Limb (tissue), 2 donors: Measurements from ENCODE around the gene CADPS.

Experiments used
- DNase-seq, 2 donors: peaks; one replicate each; pipeline ENCODE4 v3.0.0-alpha.2; 2016; ENCODE audit errors: extremely low spot score in 2 of 2

CADPS gene

DNA sequence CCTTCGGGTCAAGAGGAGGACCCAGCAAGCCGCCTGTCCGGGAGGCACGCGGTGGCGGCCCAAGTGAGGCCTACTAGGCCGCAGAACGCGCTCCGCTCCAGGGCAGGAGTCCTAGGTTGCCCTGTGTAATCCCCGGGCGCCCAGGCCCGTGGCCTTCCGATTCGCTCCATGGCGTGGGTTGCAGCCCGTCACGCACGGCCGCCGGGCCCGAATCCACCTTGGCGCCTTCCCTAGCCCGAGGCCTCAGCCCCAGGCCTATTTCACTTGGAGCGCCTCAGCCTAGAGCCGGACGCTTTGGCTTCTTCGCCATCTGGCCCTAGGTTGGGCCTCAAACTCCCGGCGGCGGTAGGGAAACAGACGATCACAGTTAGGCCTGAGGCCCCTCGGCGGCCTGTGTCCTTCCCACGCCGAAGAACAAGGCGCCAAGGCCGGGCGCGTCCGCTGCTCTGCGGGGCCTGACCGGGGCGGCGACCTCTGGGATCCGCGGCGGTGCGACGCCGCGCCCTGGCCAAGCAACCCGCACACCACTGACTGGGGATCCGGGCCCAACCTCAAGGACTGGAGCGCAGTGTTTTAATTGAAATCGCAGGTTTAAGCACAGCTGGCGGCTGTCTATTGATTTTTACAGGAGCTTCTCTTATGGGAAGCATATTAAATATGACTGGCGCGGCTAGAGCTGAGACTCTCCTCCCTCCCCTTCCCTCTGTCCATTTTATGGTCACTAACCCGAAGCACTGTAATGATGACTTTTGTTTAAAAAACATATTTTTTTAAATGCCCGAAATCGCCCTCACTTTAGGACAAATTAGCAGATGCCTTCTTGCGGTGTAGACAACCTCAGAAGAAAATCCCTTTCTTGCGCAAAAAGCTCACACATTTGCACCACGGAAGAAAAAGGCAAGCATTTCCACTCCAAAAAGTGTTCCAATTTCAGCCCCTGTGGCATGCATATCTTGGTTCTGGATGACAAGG, 498.0 kb downstream of the CADPS start:
- DNase-seq, result peak in 1 of 2 donors; percentile 35

DNA sequence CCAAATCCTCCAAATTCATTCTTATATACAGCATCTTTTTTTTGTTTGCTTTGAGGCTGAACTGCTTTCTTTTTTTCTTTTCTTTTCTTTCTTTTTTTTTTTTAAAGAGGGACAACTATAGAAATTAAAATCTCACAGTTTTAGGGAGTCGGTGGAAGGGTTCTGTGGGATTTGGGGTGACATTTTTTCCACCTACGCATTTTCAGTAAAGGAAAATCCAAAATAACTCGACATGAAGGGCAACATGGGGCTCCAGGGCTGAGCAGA, 498.8 kb downstream of the CADPS start:
- no peak for DNase-seq

DNA sequence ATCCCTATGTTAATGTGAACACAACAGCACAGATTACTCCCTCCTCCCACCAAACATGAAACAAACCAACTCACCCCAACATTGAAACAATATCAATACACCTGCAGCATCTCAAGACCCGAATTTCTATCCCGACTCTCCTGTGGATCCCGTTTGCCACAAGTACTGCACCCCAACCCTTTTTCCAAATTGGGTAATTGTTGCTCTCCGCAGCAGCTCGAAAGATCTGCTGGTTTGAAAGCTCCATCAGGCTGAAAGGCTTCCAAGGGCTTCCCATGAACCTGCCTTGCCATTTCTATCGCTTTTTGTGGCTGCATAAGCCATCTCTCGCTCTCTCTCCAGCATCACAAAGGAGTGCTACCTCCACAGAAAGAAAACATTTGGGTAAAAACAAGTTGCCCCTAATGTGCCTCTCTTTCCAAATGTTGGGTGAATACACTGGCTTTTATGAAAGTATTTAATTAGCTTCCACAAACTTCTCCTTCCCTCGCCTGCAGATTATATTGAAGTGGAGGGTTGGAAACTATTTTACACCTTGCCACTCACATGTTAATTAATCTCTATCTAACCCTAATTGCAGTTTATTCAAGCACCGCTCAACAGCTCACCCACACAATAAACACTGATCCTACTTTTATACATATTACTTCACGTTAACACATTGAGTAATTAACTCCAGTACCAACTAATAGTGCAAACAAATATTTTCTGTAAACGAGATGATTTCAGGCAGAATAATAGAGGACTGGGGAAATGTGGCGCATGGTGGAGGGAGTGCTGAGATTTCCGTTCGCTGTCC, 499.4 kb downstream of the CADPS start:
- no peak for DNase-seq

DNA sequence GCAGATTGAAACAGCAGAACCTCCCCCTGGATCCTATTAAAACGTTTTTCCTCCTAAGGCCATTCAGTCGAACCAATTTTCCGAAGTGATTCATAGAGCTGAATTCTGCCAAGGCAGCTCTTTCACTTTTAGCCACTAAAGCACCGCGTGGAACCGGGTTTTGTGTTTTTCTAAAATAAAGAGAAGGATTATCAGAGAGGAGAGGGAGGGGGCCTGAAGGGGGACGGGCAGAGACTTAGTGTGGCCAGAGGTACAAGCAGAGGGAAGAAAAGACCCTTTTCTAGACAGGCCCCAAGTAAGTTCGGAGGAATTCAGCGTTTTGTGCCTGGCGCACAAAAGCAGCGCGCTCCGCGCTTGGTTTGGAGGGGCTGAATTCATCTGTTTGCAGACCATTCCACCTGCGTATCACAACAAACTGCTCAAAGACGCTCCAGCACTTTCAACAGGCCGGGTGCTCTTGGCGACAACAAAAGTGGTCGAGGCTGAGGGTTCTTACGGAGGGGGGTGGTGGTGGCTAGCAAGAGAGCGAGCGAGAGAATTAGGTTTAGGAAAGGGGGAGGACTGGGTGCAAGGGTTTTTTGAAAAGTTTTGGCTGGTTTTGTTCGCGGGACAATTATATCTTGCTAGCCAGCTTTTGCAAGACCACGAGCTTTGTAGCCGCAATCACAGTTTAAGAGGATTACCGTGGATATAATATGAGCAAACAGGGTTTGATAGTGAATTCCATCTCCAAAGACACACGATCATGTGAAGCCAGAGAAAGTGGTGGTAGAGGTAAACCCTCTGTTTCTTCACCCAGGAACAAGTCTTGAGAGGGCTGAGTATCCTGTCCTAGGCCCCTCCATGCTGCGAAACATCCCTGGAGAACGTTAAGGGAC, 500.6 kb downstream of the CADPS start:
- peak in 1 of 2 donors; percentile 46 for DNase-seq

DNA sequence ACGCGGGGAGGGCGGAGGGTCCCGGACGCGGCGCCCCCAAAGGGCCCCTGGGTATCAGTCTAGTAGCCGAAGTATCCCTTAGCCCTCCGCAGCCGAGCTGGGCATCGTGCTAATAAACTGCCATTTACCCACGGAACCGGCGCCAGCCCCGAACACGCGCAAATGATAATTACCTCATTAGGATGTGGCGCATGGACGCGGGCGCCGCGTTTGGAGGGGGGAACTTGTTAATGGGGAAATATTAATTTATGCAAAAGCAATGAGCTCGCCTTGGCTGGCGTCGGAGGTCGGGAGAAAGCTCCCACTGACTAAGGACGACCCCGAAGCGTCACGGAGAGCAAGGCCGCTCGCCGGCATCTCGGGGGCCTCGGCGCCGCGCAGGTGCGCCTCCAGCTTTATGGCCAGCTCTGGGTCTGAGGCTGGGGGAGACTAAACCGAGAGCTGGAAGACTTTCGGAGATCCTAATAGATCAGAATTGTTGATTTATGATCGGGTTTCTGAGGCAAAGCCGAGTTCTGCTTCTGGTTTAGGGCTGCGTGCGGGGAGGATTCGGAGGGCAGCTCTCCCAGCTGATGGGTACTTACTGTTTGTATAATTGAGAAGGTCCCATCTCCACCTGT, 501.4 kb downstream of the CADPS start:
- no peak for DNase-seq

DNA sequence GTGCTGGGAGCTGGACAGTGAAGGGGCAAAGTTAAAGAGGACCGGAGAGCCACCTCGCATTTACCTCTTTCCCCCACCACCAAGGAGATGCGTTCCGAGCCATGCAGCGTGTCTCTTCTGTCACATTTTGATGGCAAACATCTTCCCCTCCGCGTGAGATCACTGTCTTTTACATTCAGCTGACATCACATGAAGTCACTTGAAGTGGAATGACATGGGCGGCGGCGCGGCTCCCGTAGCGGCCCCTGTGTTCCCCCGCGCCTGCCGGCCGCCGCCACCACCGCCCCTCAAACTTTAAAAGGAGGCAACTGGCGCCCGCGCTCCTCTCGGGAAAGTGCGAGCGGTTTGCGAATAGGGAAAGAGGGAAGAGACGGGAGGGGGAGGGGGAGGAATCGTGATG, 502.0 kb downstream of the CADPS start, which contains the start of gene FEZF2:
TSS of gene FEZF2 (minus strand) at position 336 of the 400 bp plus-strand sequence. CDS start 682 bp downstream, outside the sequence.
- no peak for DNase-seq

DNA sequence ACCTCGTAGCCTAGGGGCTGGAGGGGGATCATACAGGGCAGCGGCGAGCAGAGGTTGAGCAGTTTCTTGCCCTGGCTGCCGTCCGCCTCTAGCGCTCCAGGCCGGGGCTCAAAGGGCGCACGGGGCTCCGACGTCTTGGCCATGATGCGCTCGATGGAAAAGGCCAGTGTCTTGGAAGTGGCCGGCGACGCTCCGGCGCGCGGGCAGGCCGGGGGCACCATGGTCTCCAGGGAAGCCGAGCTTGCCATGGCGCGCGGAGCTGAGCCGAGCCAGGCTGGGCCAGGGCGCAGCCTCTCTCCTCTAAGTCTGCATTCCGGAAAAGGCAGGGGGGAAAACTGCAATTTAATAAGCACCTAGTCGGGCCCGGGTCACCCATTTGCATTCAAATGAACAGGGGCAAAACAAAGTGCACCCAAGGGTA, 502.6 kb downstream of the CADPS start:
- no peak for DNase-seq

DNA sequence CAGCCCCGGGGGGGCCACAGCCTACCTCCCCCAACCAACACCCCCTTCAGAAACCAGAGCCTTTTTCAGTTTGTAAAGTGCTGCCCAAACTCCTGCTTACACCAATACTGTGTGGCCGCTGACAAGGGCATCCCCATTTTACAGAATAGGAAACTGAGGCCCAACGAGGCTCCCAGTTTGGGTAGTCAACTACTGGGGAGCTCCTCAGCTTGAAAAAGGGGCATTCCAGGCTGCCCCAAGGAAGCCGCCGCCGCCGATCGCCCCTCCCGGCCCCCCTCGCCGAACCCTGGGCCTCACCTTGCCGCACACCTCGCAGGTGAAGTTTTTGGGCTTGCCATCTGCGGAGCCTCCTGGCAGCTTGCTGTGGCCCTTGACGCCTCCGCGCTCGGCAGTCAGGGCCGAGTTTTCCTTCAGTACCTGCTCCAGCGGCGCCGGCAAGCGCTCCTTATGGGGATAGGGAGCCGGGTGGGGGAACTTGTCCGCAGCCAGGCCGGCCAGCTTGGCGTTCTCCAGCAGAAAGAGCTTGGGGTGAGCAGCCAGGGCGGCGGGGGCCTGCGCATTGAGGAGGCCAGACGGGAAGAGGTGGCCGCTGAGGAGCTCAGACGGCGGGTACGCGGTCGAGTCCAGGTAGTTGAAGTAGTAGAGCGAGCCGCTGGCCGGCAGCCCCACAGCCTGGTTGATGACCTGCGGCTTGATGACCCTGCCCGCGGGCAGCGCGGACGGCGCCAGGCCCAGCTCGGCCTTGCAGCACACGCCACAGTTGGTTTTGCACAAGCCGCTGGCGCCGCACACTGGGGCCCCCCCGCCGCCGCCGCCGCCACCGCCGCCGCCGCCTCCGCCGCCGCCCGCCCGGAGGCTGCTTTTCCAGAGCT, 503.3 kb downstream of the CADPS start:
- peak in 1 of 2 donors; percentile 40 for DNase-seq

DNA sequence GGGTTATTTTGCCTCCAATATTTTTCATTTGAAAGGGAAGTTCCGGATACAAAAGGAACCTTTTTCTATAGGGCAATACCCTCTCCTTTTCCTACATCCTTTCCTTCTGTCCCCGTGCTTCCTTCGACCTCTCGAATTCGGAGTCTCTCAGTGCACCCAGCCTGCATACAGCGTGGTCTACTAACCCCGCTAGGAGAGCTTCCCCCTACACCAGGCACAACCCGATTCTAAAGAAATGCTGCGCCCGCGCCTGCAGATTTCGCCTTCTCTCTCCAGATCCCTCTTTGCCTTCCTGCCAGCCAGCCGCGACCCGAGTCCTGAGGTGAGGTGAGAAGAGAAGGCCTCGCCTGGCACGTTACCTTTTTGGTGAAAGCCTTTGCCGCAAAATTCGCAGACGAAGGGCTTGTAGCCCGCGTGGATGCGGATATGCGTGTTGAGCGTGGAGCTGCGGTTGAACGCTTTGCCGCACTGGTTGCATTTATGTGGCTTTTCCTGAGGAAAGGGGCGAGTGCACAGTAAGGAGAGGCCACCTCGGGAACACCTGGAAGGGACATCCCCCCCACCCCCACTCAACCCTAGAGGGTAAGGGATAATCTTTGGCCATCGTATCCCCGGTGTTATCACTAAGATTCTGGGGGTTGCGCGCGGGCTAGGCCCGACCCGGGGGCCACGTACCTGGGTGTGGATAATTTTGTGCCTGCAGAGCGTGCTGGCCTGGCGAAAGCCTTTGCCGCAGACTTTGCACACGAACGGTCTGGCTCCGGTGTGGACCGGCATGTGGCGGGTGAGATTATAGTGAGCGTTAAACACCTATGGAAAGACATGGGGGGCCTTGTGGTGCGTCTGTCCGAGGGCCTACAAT, 504.1 kb downstream of the CADPS start:
- peak in 1 of 2 donors; percentile 50 for DNase-seq

DNA sequence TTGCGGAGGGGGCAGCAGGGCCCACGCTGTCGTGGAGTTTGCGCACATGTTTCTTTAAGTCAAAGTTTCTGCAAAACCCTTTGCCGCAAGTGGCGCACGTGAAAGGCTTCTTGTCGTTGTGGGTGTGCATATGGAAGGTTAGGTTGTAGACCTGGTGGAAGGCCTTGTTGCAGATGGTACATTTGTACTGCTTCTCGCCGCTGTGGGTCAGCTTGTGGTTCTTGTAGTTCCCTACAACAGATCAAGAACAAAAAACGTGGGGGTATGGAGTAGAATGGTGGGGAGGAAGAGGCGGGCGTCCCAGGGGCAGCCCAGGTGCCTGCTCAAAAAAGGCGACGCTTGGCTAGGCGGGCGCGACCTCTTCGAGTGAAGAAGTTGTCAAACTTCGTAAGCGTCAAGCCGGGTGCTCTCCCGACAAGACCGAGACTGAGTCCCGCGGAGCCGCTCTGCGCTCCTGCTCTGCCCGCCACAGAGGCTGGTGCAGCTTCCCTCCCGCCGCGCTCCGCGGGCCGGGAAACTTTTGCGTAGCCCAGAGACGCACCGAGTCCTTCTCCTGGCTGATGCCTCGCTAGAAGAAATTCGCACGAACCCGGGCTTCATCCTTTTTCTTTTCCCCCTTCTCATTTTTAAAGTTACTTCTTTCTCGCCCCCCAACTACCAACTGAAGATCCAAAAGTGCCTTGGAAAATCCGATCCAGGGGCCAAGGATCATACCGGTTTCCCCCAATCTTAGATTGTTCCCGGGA, 504.9 kb downstream of the CADPS start:
- peak in 1 of 2 donors; percentile 55 for DNase-seq

DNA sequence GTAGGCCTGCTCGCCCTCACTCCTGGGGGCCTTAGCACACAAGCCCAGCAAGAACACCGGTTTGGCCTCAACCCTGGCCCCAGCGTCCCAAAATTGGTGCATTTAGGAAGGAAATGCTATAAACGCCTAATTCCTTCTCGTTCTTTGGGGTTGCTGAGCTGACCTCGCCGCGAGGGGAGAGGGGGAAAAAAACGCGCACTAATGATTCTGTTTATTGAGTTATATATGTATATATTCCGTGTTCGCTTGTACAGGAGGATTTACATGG, 505.8 kb downstream of the CADPS start:
- DNase-seq, result no peak

DNA sequence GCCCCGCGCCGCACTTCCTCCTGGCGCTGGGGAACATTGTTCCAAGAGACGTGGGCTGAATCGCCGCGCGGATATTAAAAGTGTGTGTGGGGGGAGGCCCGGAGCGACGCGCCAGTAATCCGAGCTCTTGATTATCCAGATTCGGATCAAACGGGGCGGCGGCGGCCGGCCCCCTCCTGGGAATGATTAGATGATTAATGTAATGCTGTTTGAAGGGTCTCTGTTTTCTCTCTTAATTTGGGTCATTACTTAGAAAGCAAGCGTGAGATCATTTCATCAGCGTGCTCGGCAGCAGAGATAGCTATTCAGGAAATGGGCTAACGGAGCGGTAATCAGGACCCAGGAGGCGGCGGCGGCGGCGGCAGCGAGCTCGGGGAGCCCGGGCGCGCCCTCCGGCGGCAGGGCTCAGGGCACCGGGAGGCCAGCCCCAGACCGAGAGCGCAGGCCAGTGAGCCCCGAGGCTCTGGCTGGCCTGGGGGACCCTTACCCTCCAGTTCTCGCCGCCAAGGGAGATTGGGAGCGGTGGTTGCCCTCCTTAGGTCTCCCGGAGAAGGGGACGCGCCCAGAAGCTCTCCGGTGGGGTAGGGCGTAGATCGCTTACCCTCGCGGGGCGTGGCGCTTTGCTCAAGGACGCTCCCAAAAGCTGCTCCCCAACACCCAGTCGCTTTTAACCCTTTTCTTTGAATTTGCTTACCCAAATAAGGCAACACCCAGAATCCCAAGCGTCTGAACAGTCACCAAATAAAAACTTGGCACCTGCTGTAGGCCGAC, 506.3 kb downstream of the CADPS start:
- peak in 1 of 2 donors; percentile 41 for DNase-seq

DNA sequence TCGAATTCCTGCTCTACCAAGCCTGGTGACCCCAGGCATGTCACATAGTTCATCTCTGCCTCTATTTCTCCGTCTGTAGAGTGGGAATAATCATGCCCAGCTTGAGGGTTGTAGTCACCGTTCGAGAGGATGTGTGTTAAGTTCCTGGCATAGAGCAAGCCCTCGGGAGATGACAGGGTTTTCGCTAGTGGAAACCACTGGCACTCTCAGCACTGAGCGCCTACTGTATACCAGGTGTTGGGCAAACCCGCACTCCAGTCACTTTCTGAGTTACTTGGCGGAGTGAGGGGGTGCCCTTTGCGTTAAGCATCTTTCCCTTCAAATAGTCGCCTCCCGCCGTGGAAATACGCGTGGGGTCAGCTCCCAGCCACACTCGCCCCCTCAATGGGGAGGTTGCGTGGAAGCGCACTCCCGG, 506.9 kb downstream of the CADPS start:
- no peak for DNase-seq

DNA sequence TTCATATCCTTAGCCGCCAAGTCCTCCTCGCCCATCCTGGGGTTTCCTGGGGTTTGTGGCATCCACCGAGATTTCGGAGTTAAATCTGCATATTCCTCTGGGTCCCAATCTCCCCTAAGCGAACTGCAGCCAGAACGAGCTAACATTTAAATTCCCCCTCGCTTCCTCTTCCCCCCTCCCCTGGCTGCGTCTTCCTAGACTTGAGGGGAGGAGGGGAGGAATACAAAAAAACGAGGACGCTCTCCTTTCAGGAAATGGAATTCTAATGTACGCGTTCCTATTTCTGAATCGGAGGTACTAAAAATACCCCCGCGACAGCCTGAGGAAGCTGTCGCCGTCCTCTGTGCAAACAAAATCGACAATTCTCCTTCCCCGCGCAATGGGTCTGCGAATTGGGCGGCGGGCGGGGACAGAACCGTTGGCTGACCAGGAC, 507.4 kb downstream of the CADPS start:
- DNase-seq, result no peak

DNA sequence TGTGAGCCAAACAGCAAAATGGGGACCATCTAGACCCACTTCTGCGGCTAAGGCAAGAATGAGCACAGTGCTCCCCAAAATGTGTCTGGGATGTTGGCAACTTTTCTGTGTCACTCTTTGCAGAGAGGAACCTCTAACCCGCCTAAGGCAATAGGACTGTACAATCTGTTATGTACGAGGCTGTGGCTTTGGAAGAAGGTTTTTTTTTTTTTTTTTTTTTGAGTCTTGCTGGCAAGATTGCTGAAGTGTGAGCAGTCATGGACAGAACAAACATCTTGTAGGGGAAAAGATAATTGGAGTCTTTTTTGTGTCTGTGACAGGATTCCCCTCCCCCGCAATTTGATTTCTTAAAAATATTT, 509.1 kb downstream of the CADPS start:
- DNase-seq, result no peak

DNA sequence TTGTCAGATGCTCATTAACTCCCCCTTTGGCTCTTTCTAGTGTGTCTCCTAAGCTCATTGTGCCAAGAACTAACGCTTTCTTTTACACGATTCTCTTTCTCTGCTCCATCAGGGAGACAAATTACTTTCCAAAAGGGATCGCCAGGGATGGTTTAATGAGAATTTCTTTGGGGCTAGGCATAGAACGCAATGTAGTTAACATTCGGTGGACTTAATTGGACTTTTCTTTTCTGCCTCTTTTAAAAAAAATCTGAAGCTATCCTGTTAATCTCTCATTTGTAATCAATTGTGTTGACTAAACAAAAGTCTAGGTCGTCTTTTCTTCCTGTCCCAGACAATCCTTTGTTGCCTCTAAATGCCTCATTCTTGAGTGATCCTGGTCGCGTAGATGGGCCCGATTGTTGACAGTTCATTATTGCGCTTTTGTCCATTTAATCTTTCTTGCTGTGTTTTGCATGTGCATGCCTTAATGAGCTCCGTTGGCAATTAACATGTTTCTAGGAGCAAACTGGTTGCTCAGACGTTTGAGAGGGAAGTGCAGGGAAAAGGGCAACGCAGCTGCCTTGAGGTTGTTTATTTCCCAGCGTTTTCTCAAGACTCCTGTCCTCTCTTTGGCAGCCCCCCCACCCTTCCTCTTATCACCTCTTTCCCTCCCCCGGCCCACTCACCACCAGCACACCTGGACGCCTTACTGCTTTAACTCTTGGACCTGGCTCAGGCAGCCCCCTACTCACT, 509.7 kb downstream of the CADPS start:
- DNase-seq, result no peak

DNA sequence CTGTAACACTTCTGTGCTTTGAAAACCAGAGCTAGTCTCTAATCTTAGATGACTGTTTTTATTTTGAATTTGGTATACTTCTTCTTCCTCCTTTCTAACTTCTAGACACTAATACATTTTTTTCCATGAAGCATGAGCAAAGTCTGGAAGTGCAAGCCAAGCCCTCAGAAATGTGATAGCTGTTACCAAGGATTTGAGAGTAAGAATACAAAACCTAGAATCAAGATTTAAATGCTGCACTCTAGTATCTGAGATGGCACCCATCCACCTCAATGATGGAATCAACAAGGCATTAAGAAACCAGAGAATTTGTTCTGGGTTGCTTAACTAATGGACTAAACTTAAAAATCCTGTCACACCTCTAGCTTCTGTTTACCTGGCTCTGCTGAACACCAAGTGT, 511.0 kb downstream of the CADPS start:
- DNase-seq, result no peak
